SH-SY5Y (cell line): ENCODE data around the gene OASL.

Experiments used
- GATA2 ChIP-seq: IDR thresholded peaks from 2 replicates; pipeline ENCODE4 v1.6.1; 2011; ENCODE audit warnings: mild to moderate bottlenecking, low read depth, low read length
- GATA3 ChIP-seq: IDR thresholded peaks from 2 replicates; pipeline ENCODE4 v1.6.1; 2011; ENCODE audit warnings: low read depth, mild to moderate bottlenecking, low read length, moderate library complexity

DNA sequence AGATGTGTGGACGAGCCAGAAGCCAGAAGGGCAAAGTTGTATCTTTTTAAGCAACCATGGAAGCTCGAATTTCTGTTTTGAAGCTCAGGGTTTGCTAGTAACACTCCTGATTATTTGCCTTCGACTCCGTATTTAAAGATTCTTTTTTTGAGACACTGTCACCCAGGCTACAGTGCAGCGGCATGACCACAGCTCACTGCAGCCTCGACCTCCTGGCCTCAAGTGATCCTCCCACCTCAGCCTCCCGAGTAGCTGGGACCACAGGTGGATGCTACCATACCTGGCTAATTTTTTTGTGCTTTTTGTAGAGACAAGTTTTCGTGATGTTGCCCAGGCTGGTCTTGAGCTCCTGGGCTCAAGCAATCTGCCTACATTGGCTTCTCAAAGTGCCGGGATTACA lies 18.7 kb upstream of the OASL start:
- TF ChIP-seq GATA3 (no peak), GATA2 (no peak)
